Loucy (cell line): ENCODE measurements around the gene TNS3.

ENCODE experiments used
- H2AFZ ChIP-seq: fragments of 200-600 bp; sonication (generic); 2 replicates; pipeline ENCODE4 v1.6.0; 2016; ENCODE audit warnings: antibody characterized with exemption, mild to moderate bottlenecking, low read length, moderate library complexity
- H3F3A ChIP-seq: fragments of 200-600 bp; 2 replicates; pipeline ENCODE4 v1.6.0; 2016; ENCODE audit warnings: antibody characterized with exemption, low read depth, mild to moderate bottlenecking
- H3K27me3 ChIP-seq: fragments of 200-600 bp; sonication (generic); 2 replicates; pipeline ENCODE4 v1.6.1; 2014; ENCODE audit warnings: low read length, mild to moderate bottlenecking; ENCODE audit not compliant: insufficient read depth, poor library complexity, severe bottlenecking
- H3K36me3 ChIP-seq: fragments of 200-600 bp; sonication (generic); 2 replicates; pipeline ENCODE4 v1.6.1; 2016; ENCODE audit warnings: low read length; ENCODE audit not compliant: insufficient read depth
- H3K4me1 ChIP-seq: fragments of 200-600 bp; sonication (generic); 2 replicates; pipeline ENCODE4 v1.5.1; 2014; ENCODE audit warnings: low read length, mild to moderate bottlenecking; ENCODE audit not compliant: insufficient read depth, poor library complexity, severe bottlenecking
- H3K4me2 ChIP-seq: fragments of 200-600 bp; sonication (generic); 2 replicates; pipeline ENCODE4 v1.6.0; 2014; ENCODE audit warnings: antibody characterized with exemption, low read length, low read depth, mild to moderate bottlenecking; ENCODE audit not compliant: poor library complexity, severe bottlenecking
- H3K4me3 ChIP-seq: fragments of 200-600 bp; sonication (generic); 2 replicates; pipeline ENCODE4 v1.5.1; 2014; ENCODE audit warnings: low read length, mild to moderate bottlenecking, mixed read lengths; ENCODE audit not compliant: poor library complexity, severe bottlenecking
- H3K79me2 ChIP-seq: fragments of 200-600 bp; sonication (generic); 2 replicates; pipeline ENCODE4 v1.6.1; 2014; ENCODE audit warnings: low read length; ENCODE audit not compliant: insufficient read depth
- H3K9ac ChIP-seq: fragments of 200-600 bp; sonication (generic); 2 replicates; pipeline ENCODE4 v1.6.0; 2014; ENCODE audit warnings: mild to moderate bottlenecking, low read depth, low read length, moderate library complexity; ENCODE audit not compliant: poor library complexity, severe bottlenecking
- H3K9me2 ChIP-seq: fragments of 200-600 bp; sonication (generic); replicated peaks from 2 replicates; pipeline ENCODE4 v1.6.1; 2016; ENCODE audit warnings: low read depth, low read length, mixed read lengths
- H3K9me3 ChIP-seq: fragments of 200-600 bp; sonication (generic); 2 replicates; pipeline ENCODE4 v1.6.1; 2014; ENCODE audit warnings: mild to moderate bottlenecking, antibody characterized with exemption, low read length, low read depth; ENCODE audit not compliant: insufficient read depth
- H4K20me1 ChIP-seq: fragments of 200-600 bp; sonication (generic); 2 replicates; pipeline ENCODE4 v1.6.0; 2014; ENCODE audit warnings: antibody characterized with exemption, low read length, mild to moderate bottlenecking; ENCODE audit not compliant: insufficient read depth, poor library complexity, severe bottlenecking
- CTCF ChIP-seq: fragments of 200-600 bp; sonication (generic); conservative IDR thresholded peaks from 2 replicates; pipeline ENCODE4 v1.5.1; 2014; ENCODE audit warnings: mild to moderate bottlenecking, antibody characterized with exemption, low read length
- EZH2phosphoT487 ChIP-seq: fragments of 200-600 bp; IDR thresholded peaks from 2 replicates; pipeline ENCODE4 v1.6.1; 2018; ENCODE audit warnings: antibody characterized with exemption, mild to moderate bottlenecking, moderate library complexity, borderline replicate concordance

Gene TNS3

GRCh38 chr7:47497367-47498096, 84.4 kb downstream of the TNS3 start:
- H3K4me1 ChIP-seq = no peaks in the 10 kb centered on the region
- TF ChIP-seq CTCF (no peak), EZH2phosphoT487 (no peak)
- peaks cover 5% of the 10 kb centered on the region; the same call in 1 of the 2 replicates for H3K9me3 ChIP-seq
- no peak overlapping the region for H2AFZ ChIP-seq
- no peaks in the 10 kb centered on the region for H3K27me3 ChIP-seq
- no peaks in the 10 kb centered on the region for H3K9me2 ChIP-seq
- H3K4me2 ChIP-seq = no peak overlapping the region
- no peaks in the 10 kb centered on the region for H3F3A ChIP-seq
- no peaks in the 10 kb centered on the region for H3K79me2 ChIP-seq
- H3K4me3 ChIP-seq = no peak overlapping the region
- no peaks in the 10 kb centered on the region for H3K36me3 ChIP-seq
- no peaks in the 10 kb centered on the region for H4K20me1 ChIP-seq
- H3K9ac ChIP-seq = no peak overlapping the region

GRCh38 chr7:47496666-47497065, 85.2 kb downstream of the TNS3 start:
- Histone ChIP-seq H3K4me3 (no peak overlapping the region), H3K9me2 (no peaks in the 10 kb centered on the region), H3K36me3 (no peaks in the 10 kb centered on the region), H2AFZ (no peak overlapping the region), H3K27me3 (no peaks in the 10 kb centered on the region), H3K9ac (no peak overlapping the region), H3K4me2 (no peak overlapping the region), H3K4me1 (no peaks in the 10 kb centered on the region), H4K20me1 (no peaks in the 10 kb centered on the region), H3K9me3 (peaks cover 5% of the 10 kb centered on the region; the same call in 1 of the 2 replicates), H3F3A (no peaks in the 10 kb centered on the region), H3K79me2 (no peaks in the 10 kb centered on the region)
- TF ChIP-seq CTCF (no peak), EZH2phosphoT487 (no peak)

DNA sequence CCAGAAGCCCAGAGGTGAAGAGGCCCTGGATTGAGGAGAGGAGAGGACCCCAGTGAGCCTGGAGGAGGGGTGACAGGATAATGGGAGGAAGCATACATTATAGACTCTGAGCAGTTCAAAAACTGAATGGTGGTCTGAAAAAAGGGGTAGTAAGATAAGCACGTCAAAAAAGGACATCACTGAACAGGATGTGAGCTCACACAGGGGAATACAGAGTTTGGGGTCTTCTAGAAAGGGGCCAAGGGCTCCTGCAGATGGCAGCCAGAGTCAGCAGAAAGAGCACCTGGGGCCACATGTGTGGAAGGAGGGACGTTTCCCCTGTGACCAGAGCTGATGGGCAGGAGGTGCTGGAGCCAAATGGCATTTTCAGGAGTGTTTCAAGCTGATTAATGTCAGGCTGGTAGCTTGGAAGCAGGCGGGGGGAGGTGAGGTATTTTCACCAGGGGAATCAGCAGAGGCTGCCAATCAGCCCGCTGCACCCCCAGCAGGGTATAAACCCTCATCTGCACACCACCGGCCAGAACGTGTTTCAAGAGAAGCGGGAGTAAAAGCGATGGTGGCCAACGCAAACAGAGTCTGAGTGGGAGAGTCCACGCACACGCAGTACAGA, 85.8 kb downstream of the TNS3 start:
- no peaks in the 10 kb centered on the region for H3K36me3 ChIP-seq
- TF ChIP-seq CTCF = no peak
- no peak for TF ChIP-seq EZH2phosphoT487
- no peak overlapping the region for H3K4me3 ChIP-seq
- H3K4me2 ChIP-seq = no peak overlapping the region
- H3K4me1 ChIP-seq = no peaks in the 10 kb centered on the region
- no peak overlapping the region for H2AFZ ChIP-seq
- H3K27me3 ChIP-seq = no peaks in the 10 kb centered on the region
- no peak overlapping the region for H3K9ac ChIP-seq
- peaks cover 5% of the 10 kb centered on the region; the same call in 1 of the 2 replicates for H3K9me3 ChIP-seq
- H4K20me1 ChIP-seq = no peaks in the 10 kb centered on the region
- H3F3A ChIP-seq = no peaks in the 10 kb centered on the region
- no peaks in the 10 kb centered on the region for H3K79me2 ChIP-seq
- H3K9me2 ChIP-seq = no peaks in the 10 kb centered on the region
